ENCODE data around the gene IYD. TPM values are rescaled to one million over a fixed set of nuclear protein-coding genes. Genes with fewer than 3 reads are reported as not detected.

IYD gene
- total and polyA plus RNA-seq, 9 of the 15 experiments (the other 6 are each of a cell fraction or from before 2014, with no cell fraction given), result not detected

DNA sequence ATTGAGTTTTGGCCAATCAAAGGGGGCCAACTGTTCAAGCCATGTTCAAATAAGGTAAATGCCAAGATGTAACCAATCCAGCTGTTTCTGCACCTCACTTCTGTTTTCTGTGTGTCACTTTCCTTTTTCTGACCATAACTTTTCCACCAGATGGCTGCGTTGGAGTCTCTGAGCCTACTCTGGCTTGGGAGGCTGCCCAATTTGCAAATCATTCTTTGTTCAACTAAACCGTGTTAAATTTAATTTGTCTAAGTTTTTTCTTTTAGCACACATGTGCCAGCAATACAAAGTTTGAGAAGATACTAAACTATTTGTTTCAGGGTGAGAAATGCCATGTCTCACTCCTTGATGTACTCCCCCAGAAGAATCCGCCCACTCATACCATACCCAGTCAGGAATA lies 52.1 kb downstream of the IYD start:
- no peaks in the 10 kb centered on the region for H4K20me1 ChIP-seq (replicated peaks; ENCODE audit: control insufficient read depth, insufficient read depth, low read length)
- no peaks in the 10 kb centered on the region for H3K36me3 ChIP-seq (ENCODE audit: control insufficient read depth, insufficient read depth, low read length)
- no peak overlapping the region for H3K9ac ChIP-seq (ENCODE audit: insufficient read depth in 1 of 2, low read depth in 2 of 2, low read length in 2 of 2)
- H2AFZ ChIP-seq (ENCODE audit: low read depth, low read length), result no peak overlapping the region
- POLR2A ChIA-PET, result no interaction called here
- TF ChIP-seq ZNF274 (IDR thresholded peaks at IDR 0.05; ENCODE audit: borderline replicate concordance, low read depth, low read length) (no peak), MBD2 (IDR thresholded peaks at IDR 0.05; ENCODE audit: borderline replicate concordance, low read depth) (no peak), ZNF217 (CRISPR knock-in tag; IDR thresholded peaks at IDR 0.05) (no peak), SRSF9 (IDR thresholded peaks at IDR 0.05; ENCODE audit: borderline replicate concordance, low read depth, low read length) (no peak), SNRNP70 (optimal IDR thresholded peaks at IDR 0.05; ENCODE audit: low read depth, low read length) (no peak), CTBP1 (IDR thresholded peaks at IDR 0.05; ENCODE audit: borderline replicate concordance) (no peak), SLC30A9 (CRISPR knock-in tag; IDR thresholded peaks at IDR 0.05) (no peak), ZNF589 (CRISPR knock-in tag; IDR thresholded peaks at IDR 0.05; ENCODE audit: low read depth) (no peak), CCNT2 (IDR thresholded peaks at IDR 0.05; ENCODE audit: borderline replicate concordance, extremely low read depth, insufficient read length, low read depth, low read length) (no peak), RB1 (IDR thresholded peaks at IDR 0.05; ENCODE audit: low read depth) (no peak), MAFK (IDR thresholded peaks at IDR 0.05; ENCODE audit: low read length) (no peak)
- TF ChIP-seq, protein P1, sequence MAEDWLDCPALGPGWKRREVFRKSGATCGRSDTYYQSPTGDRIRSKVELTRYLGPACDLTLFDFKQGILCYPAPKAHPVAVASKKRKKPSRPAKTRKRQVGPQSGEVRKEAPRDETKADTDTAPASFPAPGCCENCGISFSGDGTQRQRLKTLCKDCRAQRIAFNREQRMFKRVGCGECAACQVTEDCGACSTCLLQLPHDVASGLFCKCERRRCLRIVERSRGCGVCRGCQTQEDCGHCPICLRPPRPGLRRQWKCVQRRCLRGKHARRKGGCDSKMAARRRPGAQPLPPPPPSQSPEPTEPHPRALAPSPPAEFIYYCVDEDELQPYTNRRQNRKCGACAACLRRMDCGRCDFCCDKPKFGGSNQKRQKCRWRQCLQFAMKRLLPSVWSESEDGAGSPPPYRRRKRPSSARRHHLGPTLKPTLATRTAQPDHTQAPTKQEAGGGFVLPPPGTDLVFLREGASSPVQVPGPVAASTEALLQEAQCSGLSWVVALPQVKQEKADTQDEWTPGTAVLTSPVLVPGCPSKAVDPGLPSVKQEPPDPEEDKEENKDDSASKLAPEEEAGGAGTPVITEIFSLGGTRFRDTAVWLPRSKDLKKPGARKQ (CRISPR knock-in tag; IDR thresholded peaks at IDR 0.05), result no peak
- TF ChIP-seq, protein P2, sequence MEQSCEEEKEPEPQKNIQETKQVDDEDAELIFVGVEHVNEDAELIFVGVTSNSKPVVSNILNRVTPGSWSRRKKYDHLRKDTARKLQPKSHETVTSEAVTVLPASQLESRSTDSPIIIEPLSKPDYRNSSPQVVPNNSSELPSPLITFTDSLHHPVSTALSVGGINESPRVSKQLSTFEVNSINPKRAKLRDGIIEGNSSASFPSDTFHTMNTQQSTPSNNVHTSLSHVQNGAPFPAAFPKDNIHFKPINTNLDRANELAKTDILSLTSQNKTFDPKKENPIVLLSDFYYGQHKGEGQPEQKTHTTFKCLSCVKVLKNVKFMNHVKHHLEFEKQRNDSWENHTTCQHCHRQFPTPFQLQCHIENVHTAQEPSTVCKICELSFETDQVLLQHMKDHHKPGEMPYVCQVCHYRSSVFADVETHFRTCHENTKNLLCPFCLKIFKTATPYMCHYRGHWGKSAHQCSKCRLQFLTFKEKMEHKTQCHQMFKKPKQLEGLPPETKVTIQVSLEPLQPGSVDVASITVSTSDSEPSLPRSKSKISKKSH (CRISPR knock-in tag; IDR thresholded peaks at IDR 0.05), result no peak
- TF ChIP-seq, protein P3, sequence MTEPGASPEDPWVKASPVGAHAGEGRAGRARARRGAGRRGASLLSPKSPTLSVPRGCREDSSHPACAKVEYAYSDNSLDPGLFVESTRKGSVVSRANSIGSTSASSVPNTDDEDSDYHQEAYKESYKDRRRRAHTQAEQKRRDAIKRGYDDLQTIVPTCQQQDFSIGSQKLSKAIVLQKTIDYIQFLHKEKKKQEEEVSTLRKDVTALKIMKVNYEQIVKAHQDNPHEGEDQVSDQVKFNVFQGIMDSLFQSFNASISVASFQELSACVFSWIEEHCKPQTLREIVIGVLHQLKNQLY (CRISPR knock-in tag; conservative IDR thresholded peaks at IDR 0.05), result no peak
- ATAC-seq (no peak), FAIRE-seq (no peak), DNase-seq (ENCODE audit: extremely low read depth in 1 of 4, low spot score in 3 of 4) (no peak)
- CTCF ChIA-PET (ENCODE audit: low intra/inter-chr PET ratio), result no interaction called here
- H3K4me2 ChIP-seq (ENCODE audit: insufficient read depth, low read length), result no peak overlapping the region
- no TSS peak for BruUV-seq (replicated peaks)
- intact Hi-C loops (cut with micrococcal nuclease) (no loop called here), in situ Hi-C loops (cut with MboI) (no loop called here)
- no peaks in the 10 kb centered on the region for H3K9me3 ChIP-seq (replicated peaks; ENCODE audit: control insufficient read depth, insufficient read depth, low read depth, low read length)
- no peak overlapping the region for H3K4me3 ChIP-seq
- no peaks in the 10 kb centered on the region for H3K9me1 ChIP-seq (ENCODE audit: control insufficient read depth, insufficient read depth, low read length)
- peaks cover 4 to 9% of the 10 kb centered on the region in 2 experiments; a peak in 3 of 5 replicates for H3K4me1 ChIP-seq (replicated peaks in 1 of 2; ENCODE audit: control insufficient read depth in 2 of 2, insufficient read depth in 2 of 2, low read length in 2 of 2)
- peaks cover 0 to 28% of the 10 kb centered on the region in 2 experiments; a peak in 2 of 5 replicates for H3K27me3 ChIP-seq (ENCODE audit: control insufficient read depth in 2 of 2, insufficient read depth in 2 of 2, low read length in 2 of 2)
- H3K27ac ChIP-seq (ENCODE audit: extremely low read depth, low read depth, low read length), result no peak overlapping the region
- WGBS (ENCODE audit: insufficient coverage, low coverage, missing lambda C conversion rate), result 5% methylated on average over 3 of the region's 3 CpGs
- H3K79me2 ChIP-seq (ENCODE audit: control insufficient read depth, insufficient read depth, low read length), result no peaks in the 10 kb centered on the region

Measured in K562 (cell line).